ENCODE results near the gene SORL1.
A peak's percentile ranks its signal among the peaks of the same experiment; 100 is the strongest.

The SORL1 gene

GRCh38 chr11:121586750-121587149 lies 134.6 kb downstream of the SORL1 start:
- H3K27ac Mint-ChIP-seq = peak overlapping the region; percentile 21 to 73

GRCh38 chr11:121587182-121587581 lies 135.1 kb downstream of the SORL1 start:
- H3K4me3 Mint-ChIP-seq = no peak overlapping the region
- H3K4me1 Mint-ChIP-seq (ENCODE audit: low read depth in 2 of 2) = peaks cover 15 to 35% of the 10 kb centered on the region in 2 donors
- no peaks in the 10 kb centered on the region for H3K27me3 Mint-ChIP-seq
- no peaks in the 10 kb centered on the region for H3K9me3 Mint-ChIP-seq
- peaks cover 80% of the 10 kb centered on the region for H3K36me3 Mint-ChIP-seq (ENCODE audit: insufficient read depth)
- DNase-seq (no peak), ATAC-seq (replicated peaks) (no peak)
- H3K27ac Mint-ChIP-seq = peak overlapping the region; percentile 21 to 73

More at GRCh38 chr11:121586750-121587149, 134.6 kb downstream of the SORL1 start:
- DNase-seq (no peak), ATAC-seq (replicated peaks) (no peak)
- Mint-ChIP-seq H3K36me3 (ENCODE audit: insufficient read depth) (peaks cover 76% of the 10 kb centered on the region), H3K27me3 (no peaks in the 10 kb centered on the region), H3K9me3 (no peaks in the 10 kb centered on the region), H3K4me3 (no peak overlapping the region), H3K4me1 (ENCODE audit: low read depth in 2 of 2) (peaks cover 16 to 34% of the 10 kb centered on the region in 2 donors)

GRCh38 chr11:121588747-121589146 lies 136.6 kb downstream of the SORL1 start:
- H3K27me3 Mint-ChIP-seq = no peaks in the 10 kb centered on the region
- no peak for ATAC-seq (replicated peaks)
- H3K36me3 Mint-ChIP-seq (ENCODE audit: insufficient read depth) = peaks cover 88% of the 10 kb centered on the region
- H3K27ac Mint-ChIP-seq = peak overlapping the region in 1 of 2 donors; percentile 68
- peaks cover 10 to 21% of the 10 kb centered on the region in 2 donors for H3K4me1 Mint-ChIP-seq (ENCODE audit: low read depth in 2 of 2)
- no peak overlapping the region for H3K4me3 Mint-ChIP-seq
- no peak for DNase-seq
- no peaks in the 10 kb centered on the region for H3K9me3 Mint-ChIP-seq

- Mint-ChIP-seq H3K9me3 (no peaks in the 10 kb centered on the region), H3K27ac (peak overlapping the region; percentile 68 to 69), H3K27me3 (no peaks in the 10 kb centered on the region), H3K36me3 (ENCODE audit: insufficient read depth) (peaks cover 92% of the 10 kb centered on the region), H3K4me1 (ENCODE audit: low read depth in 2 of 2) (peaks cover 10 to 15% of the 10 kb centered on the region in 2 donors), H3K4me3 (no peak overlapping the region)
- DNase-seq (no peak), ATAC-seq (replicated peaks) (no peak)
Observed at GRCh38 chr11:121589946-121590537, 137.9 kb downstream of the SORL1 start.

- peak; percentile 8 for ATAC-seq (replicated peaks)
- H3K9me3 Mint-ChIP-seq = no peaks in the 10 kb centered on the region
- DNase-seq = no peak
- peaks cover 10 to 15% of the 10 kb centered on the region in 2 donors for H3K4me1 Mint-ChIP-seq (ENCODE audit: low read depth in 2 of 2)
- no peak overlapping the region for H3K4me3 Mint-ChIP-seq
- no peaks in the 10 kb centered on the region for H3K27me3 Mint-ChIP-seq
- peak overlapping the region; percentile 68 to 69 for H3K27ac Mint-ChIP-seq
- peaks cover 92% of the 10 kb centered on the region for H3K36me3 Mint-ChIP-seq (ENCODE audit: insufficient read depth)
Observed at GRCh38 chr11:121590772-121591404, 138.8 kb downstream of the SORL1 start.

GRCh38 chr11:121591405-121592033 lies 139.4 kb downstream of the SORL1 start:
- Mint-ChIP-seq H3K36me3 (ENCODE audit: insufficient read depth) (peaks cover 90% of the 10 kb centered on the region), H3K27ac (peak overlapping the region; percentile 38 to 68), H3K27me3 (no peaks in the 10 kb centered on the region), H3K4me1 (ENCODE audit: low read depth in 2 of 2) (peaks cover 6 to 11% of the 10 kb centered on the region in 2 donors), H3K9me3 (no peaks in the 10 kb centered on the region), H3K4me3 (no peak overlapping the region)
- DNase-seq (peak; percentile 75 to 80 (median 79)), ATAC-seq (replicated peaks) (peak; percentile 85)

- no peak overlapping the region for H3K27ac Mint-ChIP-seq
- no peaks in the 10 kb centered on the region for H3K9me3 Mint-ChIP-seq
- DNase-seq (no peak), ATAC-seq (replicated peaks) (no peak)
- H3K4me3 Mint-ChIP-seq = no peak overlapping the region
- peaks cover 97% of the 10 kb centered on the region for H3K36me3 Mint-ChIP-seq (ENCODE audit: insufficient read depth)
- H3K4me1 Mint-ChIP-seq (ENCODE audit: low read depth in 2 of 2) = peaks cover 8 to 11% of the 10 kb centered on the region in 2 donors
- no peaks in the 10 kb centered on the region for H3K27me3 Mint-ChIP-seq
Observed at GRCh38 chr11:121592708-121593107, 140.6 kb downstream of the SORL1 start.

GRCh38 chr11:121595717-121596161 lies 143.6 kb downstream of the SORL1 start:
- H3K4me3 Mint-ChIP-seq = no peak overlapping the region
- DNase-seq (no peak), ATAC-seq (replicated peaks) (no peak)
- no peaks in the 10 kb centered on the region for H3K9me3 Mint-ChIP-seq
- peaks cover 91% of the 10 kb centered on the region for H3K36me3 Mint-ChIP-seq (ENCODE audit: insufficient read depth)
- no peak overlapping the region for H3K27ac Mint-ChIP-seq
- H3K27me3 Mint-ChIP-seq = no peaks in the 10 kb centered on the region
- peaks cover 6 to 14% of the 10 kb centered on the region in 2 donors for H3K4me1 Mint-ChIP-seq (ENCODE audit: low read depth in 2 of 2)

GRCh38 chr11:121596195-121597155 lies 144.4 kb downstream of the SORL1 start:
- Mint-ChIP-seq H3K36me3 (ENCODE audit: insufficient read depth) (peaks cover 88% of the 10 kb centered on the region), H3K4me3 (no peak overlapping the region), H3K27me3 (no peaks in the 10 kb centered on the region), H3K9me3 (no peaks in the 10 kb centered on the region), H3K27ac (no peak overlapping the region), H3K4me1 (ENCODE audit: low read depth in 2 of 2) (peaks cover 1 to 11% of the 10 kb centered on the region in 2 donors)
- DNase-seq = no peak
- ATAC-seq (replicated peaks) = no peak

- Mint-ChIP-seq H3K27me3 (no peaks in the 10 kb centered on the region), H3K4me1 (ENCODE audit: low read depth in 2 of 2) (peaks cover 0 to under 1% of the 10 kb centered on the region in 2 donors), H3K36me3 (ENCODE audit: insufficient read depth) (peaks cover 90% of the 10 kb centered on the region), H3K9me3 (no peaks in the 10 kb centered on the region), H3K4me3 (no peak overlapping the region), H3K27ac (no peak overlapping the region)
- no peak for ATAC-seq (replicated peaks)
- DNase-seq = no peak
Observed at GRCh38 chr11:121603316-121603715, 151.2 kb downstream of the SORL1 start.

GRCh38 chr11:121604152-121604551 lies 152.0 kb downstream of the SORL1 start:
- Mint-ChIP-seq H3K27me3 (no peaks in the 10 kb centered on the region), H3K27ac (no peak overlapping the region), H3K4me1 (ENCODE audit: low read depth in 2 of 2) (no peaks in the 10 kb centered on the region), H3K36me3 (ENCODE audit: insufficient read depth) (peaks cover 91% of the 10 kb centered on the region), H3K9me3 (no peaks in the 10 kb centered on the region), H3K4me3 (no peak overlapping the region)
- DNase-seq = no peak
- ATAC-seq (replicated peaks) = no peak

- Mint-ChIP-seq H3K9me3 (no peaks in the 10 kb centered on the region), H3K27ac (no peak overlapping the region)
Observed at GRCh38 chr11:121606354-121606753, 154.2 kb downstream of the SORL1 start.

GRCh38 chr11:121607341-121607740 lies 155.2 kb downstream of the SORL1 start:
- H3K4me1 Mint-ChIP-seq (ENCODE audit: low read depth in 2 of 2) = no peaks in the 10 kb centered on the region
- H3K27ac Mint-ChIP-seq = no peak overlapping the region
- ATAC-seq (replicated peaks) (no peak), DNase-seq (no peak)
- peaks cover 95% of the 10 kb centered on the region for H3K36me3 Mint-ChIP-seq (ENCODE audit: insufficient read depth)
- H3K9me3 Mint-ChIP-seq = no peaks in the 10 kb centered on the region
- H3K27me3 Mint-ChIP-seq = no peaks in the 10 kb centered on the region
- no peak overlapping the region for H3K4me3 Mint-ChIP-seq

More at GRCh38 chr11:121606354-121606753, 154.2 kb downstream of the SORL1 start:
- no peaks in the 10 kb centered on the region for H3K4me1 Mint-ChIP-seq (ENCODE audit: low read depth in 2 of 2)
- no peaks in the 10 kb centered on the region for H3K27me3 Mint-ChIP-seq
- no peak for ATAC-seq (replicated peaks)
- DNase-seq = no peak
- H3K36me3 Mint-ChIP-seq (ENCODE audit: insufficient read depth) = peaks cover 94% of the 10 kb centered on the region
- H3K4me3 Mint-ChIP-seq = no peak overlapping the region
